GM23338 (cell line): ENCODE results near the gene WDR27. TPM values are rescaled to one million over a fixed set of nuclear protein-coding genes. Genes with fewer than 3 reads are reported as not detected.

Source experiments
- ATAC-seq: fragments of 200-7000 bp; cut with Tn5 transposase; 3 replicates; pipeline ENCODE4 v1.9.1; 2020
- DNase-seq: peaks from one replicate; pipeline ENCODE4 v3.0.0-alpha.2; 2015; ENCODE audit warnings: low spot score
- H2AFZ ChIP-seq: fragments of 200-600 bp; sonication (generic); 2 replicates; pipeline ENCODE4 v1.8.0; 2016; ENCODE audit warnings: antibody characterized with exemption, mild to moderate bottlenecking, moderate library complexity
- H3F3A ChIP-seq: fragments of 200-600 bp; sonication (generic); replicated peaks from 2 replicates; pipeline ENCODE4 v1.8.0; 2017; ENCODE audit warnings: antibody characterized with exemption, mixed run types, low read depth
- H3K27ac ChIP-seq: fragments of 200-600 bp; sonication (generic); 2 replicates; pipeline ENCODE4 v1.6.1; 2016; ENCODE audit warnings: low read depth
- H3K27me3 ChIP-seq: fragments of 200-600 bp; sonication (generic); 2 replicates; pipeline ENCODE4 v1.8.0; 2016; ENCODE audit warnings: mild to moderate bottlenecking, mixed run types, moderate library complexity; ENCODE audit not compliant: insufficient read depth
- H3K36me3 ChIP-seq: fragments of 200-600 bp; sonication (generic); 2 replicates; pipeline ENCODE4 v1.8.0; 2016; ENCODE audit warnings: mild to moderate bottlenecking; ENCODE audit not compliant: insufficient read depth
- H3K4me1 ChIP-seq: fragments of 200-600 bp; sonication (generic); 2 replicates; pipeline ENCODE4 v1.8.0; 2016; ENCODE audit warnings: mild to moderate bottlenecking, moderate library complexity; ENCODE audit not compliant: insufficient read depth
- H3K4me2 ChIP-seq: fragments of 200-600 bp; sonication (generic); 2 replicates; pipeline ENCODE4 v1.7.1; 2017; ENCODE audit warnings: mixed run types
- H3K4me3 ChIP-seq: fragments of 200-600 bp; sonication (generic); 2 replicates; pipeline ENCODE4 v1.6.1; 2016; ENCODE audit warnings: mixed run types
- H3K79me2 ChIP-seq: fragments of 200-600 bp; sonication (generic); replicated peaks from 2 replicates; pipeline ENCODE4 v1.8.0; 2017; ENCODE audit warnings: mild to moderate bottlenecking; ENCODE audit not compliant: insufficient read depth
- H3K9me2 ChIP-seq: fragments of 200-600 bp; sonication (generic); 2 replicates; pipeline ENCODE4 v1.8.0; 2017; ENCODE audit not compliant: insufficient read depth
- H4K20me1 ChIP-seq: fragments of 200-600 bp; sonication (generic); replicated peaks from 2 replicates; pipeline ENCODE4 v1.8.0; 2017; ENCODE audit warnings: mild to moderate bottlenecking; ENCODE audit not compliant: insufficient read depth
- H3K27ac Mint-ChIP-seq: 2 replicates; pipeline ENCODE4 v1.8.0; 2020; ENCODE audit warnings: inconsistent platforms, mild to moderate bottlenecking, moderate library complexity, mixed read lengths
- H3K27me3 Mint-ChIP-seq: 3 replicates; pipeline ENCODE4 v1.8.0; 2022; ENCODE audit warnings: low read depth, mild to moderate bottlenecking, moderate library complexity, mixed read lengths, inconsistent platforms; ENCODE audit not compliant: insufficient read depth, poor library complexity
- H3K36me3 Mint-ChIP-seq: 3 replicates; pipeline ENCODE4 v1.8.0; 2021; ENCODE audit warnings: low read depth, mild to moderate bottlenecking, inconsistent platforms, moderate library complexity, mixed read lengths
- H3K4me1 Mint-ChIP-seq: 3 replicates; pipeline ENCODE4 v1.8.0; 2020; ENCODE audit warnings: mild to moderate bottlenecking, inconsistent platforms, mixed read lengths
- H3K4me3 Mint-ChIP-seq: 3 replicates; pipeline ENCODE4 v1.8.0; 2021; ENCODE audit warnings: moderate library complexity, mild to moderate bottlenecking, inconsistent platforms, mixed read lengths
- H3K9me3 Mint-ChIP-seq: 3 replicates; pipeline ENCODE4 v1.8.0; 2020; ENCODE audit warnings: moderate library complexity, mild to moderate bottlenecking, inconsistent platforms, mixed read lengths
- CREB1 ChIP-seq: fragments of 250-450 bp; sonication (Bioruptor Pico); IDR thresholded peaks from 2 replicates; pipeline ENCODE4 v1.5.0; 2020; ENCODE audit warnings: low read depth, mild to moderate bottlenecking, moderate library complexity
- CTCF ChIP-seq, 2 experiments: fragments of 200-600 bp in 1 of 2; sonication (generic) in 1 of 2; conservative IDR thresholded peaks; 2 replicates each; pipeline versions ENCODE4 v1.5.1 to v1.6.1; 2016 to 2017; ENCODE audit warnings: antibody characterized with exemption in 2 of 2, low read depth in 2 of 2, mild to moderate bottlenecking in 2 of 2, moderate library complexity in 1 of 2
- ETS1 ChIP-seq: IDR thresholded peaks from 2 replicates; pipeline ENCODE4 v1.6.1; 2016; ENCODE audit warnings: antibody characterized with exemption
- EZH2 ChIP-seq: fragments of 200-600 bp; sonication (generic); IDR thresholded peaks from one replicate; pipeline ENCODE4 v1.8.0; 2017; ENCODE audit warnings: antibody characterized with exemption, mild to moderate bottlenecking, low read depth; ENCODE audit not compliant: unreplicated experiment
- EZH2phosphoT487 ChIP-seq: fragments of 200-600 bp; sonication (generic); IDR thresholded peaks from one replicate; pipeline ENCODE4 v1.8.1; 2018; ENCODE audit warnings: antibody characterized with exemption; ENCODE audit not compliant: unreplicated experiment
- JUNB ChIP-seq: IDR thresholded peaks from one replicate; pipeline ENCODE4 v1.6.1; 2016; ENCODE audit warnings: antibody characterized with exemption; ENCODE audit not compliant: unreplicated experiment
- NANOG ChIP-seq: IDR thresholded peaks from 2 replicates; pipeline ENCODE4 v1.6.1; 2016; ENCODE audit warnings: antibody characterized with exemption, borderline replicate concordance
- POLR2AphosphoS5 ChIP-seq: IDR thresholded peaks from 2 replicates; pipeline ENCODE4 v1.6.1; 2016; ENCODE audit warnings: antibody characterized with exemption, low read depth
- REST ChIP-seq: IDR thresholded peaks from one replicate; pipeline ENCODE4 v1.6.1; 2018; ENCODE audit warnings: antibody characterized with exemption; ENCODE audit not compliant: unreplicated experiment
- STAT1 ChIP-seq: IDR thresholded peaks from one replicate; pipeline ENCODE4 v1.6.1; 2016; ENCODE audit warnings: antibody characterized with exemption; ENCODE audit not compliant: unreplicated experiment
- ZNF114 ChIP-seq: fragments of 250-450 bp; sonication (Bioruptor Pico); IDR thresholded peaks from 2 replicates; pipeline ENCODE4 v1.5.0; 2020; ENCODE audit warnings: mild to moderate bottlenecking, moderate library complexity
- ZNF331 ChIP-seq: fragments of 250-450 bp; sonication (Bioruptor Pico); IDR thresholded peaks from 2 replicates; pipeline ENCODE4 v1.5.0; 2020; ENCODE audit warnings: low read depth, mild to moderate bottlenecking, moderate library complexity
- ZNF462 ChIP-seq: fragments of 250-450 bp; sonication (Bioruptor Pico); IDR thresholded peaks from 2 replicates; pipeline ENCODE4 v1.5.0; 2020; ENCODE audit warnings: mild to moderate bottlenecking, moderate library complexity
- polyA plus RNA-seq: library from polyadenylated mRNA; unstranded; fragments of >200 nt; fragmentation: Nextera tagmentation; extraction: Ambion mirVana; gene quantifications from 2 replicates; pipeline ENCODE4 v1.2.1, GENCODE V29; 2016
- total RNA-seq: library from RNA; depleted of rRNA; stranded (reverse); fragments of >200 nt; shearing (Covaris generic); gene quantifications from 2 replicates; pipeline ENCODE4 v1.2.3, GENCODE V29; 2014

The WDR27 gene
- total and polyA plus RNA-seq, 2 experiments from 2014 or later: 55.3 to 80.4 TPM

GRCh38 chr6:169411722-169412121 is 290.1 kb downstream of the WDR27 start:
- Histone ChIP-seq H3F3A (no peaks in the 10 kb centered on the region), H3K79me2 (no peaks in the 10 kb centered on the region), H3K4me2 (no peak overlapping the region), H3K9me2 (no peaks in the 10 kb centered on the region), H4K20me1 (no peaks in the 10 kb centered on the region), H3K36me3 (peaks cover 5% of the 10 kb centered on the region; the same call in 1 of the 2 replicates), H3K27ac (no peak overlapping the region), H3K4me3 (no peak overlapping the region), H2AFZ (no peak overlapping the region), H3K27me3 (no peaks in the 10 kb centered on the region), H3K4me1 (no peaks in the 10 kb centered on the region)
- no peak for DNase-seq
- H3K27me3 Mint-ChIP-seq: peaks cover 4% of the 10 kb centered on the region
- H3K9me3 Mint-ChIP-seq: peaks cover 67% of the 10 kb centered on the region
- TF ChIP-seq ZNF462 (no peak), JUNB (no peak), ZNF331 (CRISPR knock-in tag) (no peak), NANOG (no peak), REST (no peak), ZNF114 (CRISPR knock-in tag) (no peak), EZH2 (no peak), POLR2AphosphoS5 (no peak), EZH2phosphoT487 (no peak), CTCF (conservative IDR thresholded peaks at IDR 0.05; ENCODE audit: low read depth in 2 of 2) (no peak), CREB1 (CRISPR knock-in tag) (no peak), STAT1 (no peak), ETS1 (no peak)
- H3K36me3 Mint-ChIP-seq: peaks cover 52% of the 10 kb centered on the region
- no peak overlapping the region for H3K27ac Mint-ChIP-seq
- no peak overlapping the region for H3K4me3 Mint-ChIP-seq
- ATAC-seq: no peak
- no peaks in the 10 kb centered on the region for H3K4me1 Mint-ChIP-seq
